GM23248 (cell line): Measurements from ENCODE around the gene UNC5C.

Source experiments
- EZH2 ChIP-seq: fragments of 200-600 bp; sonication (generic); IDR thresholded peaks from 2 replicates; pipeline ENCODE4 v1.6.1; 2018; ENCODE audit warnings: antibody characterized with exemption, mild to moderate bottlenecking; ENCODE audit not compliant: insufficient read depth, poor library complexity, severe bottlenecking
- EZH2phosphoT487 ChIP-seq: fragments of 200-600 bp; sonication (generic); IDR thresholded peaks from 2 replicates; pipeline ENCODE4 v1.6.1; 2018; ENCODE audit warnings: antibody characterized with exemption, moderate library complexity, mild to moderate bottlenecking, low read depth; ENCODE audit not compliant: insufficient read depth

- TF ChIP-seq EZH2phosphoT487, result no peak
- no peak for TF ChIP-seq EZH2
These were observed 41.6 kb downstream of the UNC5C start for GRCh38 chr4:95507147-95507546.
